ENCODE data around the gene NPHP4. TPM values are rescaled to one million over a fixed set of nuclear protein-coding genes. Genes with fewer than 3 reads are reported as not detected.

NPHP4 gene
- polyA plus RNA-seq, result 10 to 100 TPM in 1 of 4 donors, 1 to 10 TPM in 3; 1.4 to 10.0 (median 2.8) TPM
- long read RNA-seq, donor 1, result 0 reads
- long read RNA-seq, donor 2, result 0 reads
- long read RNA-seq, donor 3, partial matches to known transcripts, result 5 of 5 reads
- long read RNA-seq, donor 3, other reads (novel, unspliced or antisense), result 0 of 5 reads
- long read RNA-seq, donor 4, result 0 reads
- long read RNA-seq, donor 5, result 0 reads
- long read RNA-seq, donor 6, partial matches to known transcripts, result 5 of 5 reads
- long read RNA-seq, donor 6, other reads (novel, unspliced or antisense), result 0 of 5 reads
- long read RNA-seq, donor 7, result 0 reads
- long read RNA-seq, donor 8, result 0 reads
- long read RNA-seq, donor 9, result 0 reads
- long read RNA-seq, donor 10, partial matches to known transcripts, result 8 of 8 reads
- long read RNA-seq, donor 10, other reads (novel, unspliced or antisense), result 0 of 8 reads

GRCh38 chr1:5992026-5992813, at the start of gene NPHP4:
Gene NPHP4 (minus strand): TSS chr1:5992425. CDS start chr1:5986289, 6,136 bp downstream.
- Histone ChIP-seq H3K4me3 (ENCODE audit: low read depth in 1 of 3, low read length in 3 of 3) (peak within 1 kb of the TSS; percentile 56 to 68 (median 63)), H3K36me3 (ENCODE audit: control insufficient read depth in 3 of 3, insufficient read depth in 2 of 3, low read depth in 1 of 3, low read length in 3 of 3) (peaks cover 0 to 2% (median 0%) of the 10 kb centered on the region in 3 donors), H3K4me1 (ENCODE audit: control insufficient read depth in 3 of 3, insufficient read depth in 2 of 3, low read depth in 1 of 3, low read length in 2 of 3) (peaks cover 0 to 11% (median 4%) of the 10 kb centered on the region in 3 donors), H3K27me3 (ENCODE audit: control insufficient read depth in 3 of 3, insufficient read depth in 3 of 3, low read length in 3 of 3) (peaks cover 0 to 15% (median 0%) of the 10 kb centered on the region in 3 donors), H3K27ac (ENCODE audit: low read depth in 1 of 3, low read length in 2 of 3) (peak within 1 kb of the TSS; percentile 38 to 93 (median 74)), H3K9me3 (ENCODE audit: control insufficient read depth in 2 of 2, insufficient read depth in 1 of 2, low read depth in 1 of 2, low read length in 1 of 2) (no peaks in the 10 kb centered on the region)
- 0 to 1% (median 0%) methylated on average over 68 to 94 of the region's 94 CpGs for WGBS, 3 donors
- DNase-seq (peak; percentile 99 to 100), FAIRE-seq (peak; percentile 78)

- Histone ChIP-seq H3K4me3 (ENCODE audit: low read depth in 1 of 3, low read length in 3 of 3) (no peak overlapping the region), H3K27ac (ENCODE audit: low read depth in 1 of 3, low read length in 2 of 3) (no peak overlapping the region), H3K4me1 (ENCODE audit: control insufficient read depth in 3 of 3, insufficient read depth in 2 of 3, low read depth in 1 of 3, low read length in 2 of 3) (peaks cover 0 to 12% (median 0%) of the 10 kb centered on the region in 3 donors), H3K27me3 (ENCODE audit: control insufficient read depth in 3 of 3, insufficient read depth in 3 of 3, low read length in 3 of 3) (no peaks in the 10 kb centered on the region), H3K36me3 (ENCODE audit: control insufficient read depth in 3 of 3, insufficient read depth in 2 of 3, low read depth in 1 of 3, low read length in 3 of 3) (peaks cover 0 to 17% (median 0%) of the 10 kb centered on the region in 3 donors), H3K9me3 (ENCODE audit: control insufficient read depth in 2 of 2, insufficient read depth in 1 of 2, low read depth in 1 of 2, low read length in 1 of 2) (peaks cover 0 to 2% of the 10 kb centered on the region in 2 donors)
- 52 to 65% (median 59%) methylated on average over 20 of the region's 20 CpGs for WGBS, 3 donors
- DNase-seq, result peak in 1 of 2 donors; percentile 49
- FAIRE-seq, result no peak
Observed at GRCh38 chr1:6041432-6042062, 49.3 kb upstream of the NPHP4 start.

GRCh38 chr1:6040861-6041415, 48.7 kb upstream of the NPHP4 start:
- 86 to 91% (median 88%) methylated on average over 22 of the region's 22 CpGs for WGBS, 3 donors
- H3K27me3 ChIP-seq (ENCODE audit: control insufficient read depth in 3 of 3, insufficient read depth in 3 of 3, low read length in 3 of 3), result no peaks in the 10 kb centered on the region
- H3K9me3 ChIP-seq (ENCODE audit: control insufficient read depth in 2 of 2, insufficient read depth in 1 of 2, low read depth in 1 of 2, low read length in 1 of 2), result peaks cover 0 to 2% of the 10 kb centered on the region in 2 donors
- H3K4me1 ChIP-seq (ENCODE audit: control insufficient read depth in 3 of 3, insufficient read depth in 2 of 3, low read depth in 1 of 3, low read length in 2 of 3), result peaks cover 0 to 11% (median 0%) of the 10 kb centered on the region in 3 donors
- peaks cover 0 to 17% (median 0%) of the 10 kb centered on the region in 3 donors for H3K36me3 ChIP-seq (ENCODE audit: control insufficient read depth in 3 of 3, insufficient read depth in 2 of 3, low read depth in 1 of 3, low read length in 3 of 3)
- no peak overlapping the region for H3K27ac ChIP-seq (ENCODE audit: low read depth in 1 of 3, low read length in 2 of 3)
- FAIRE-seq (no peak), DNase-seq (no peak)
- H3K4me3 ChIP-seq (ENCODE audit: low read depth in 1 of 3, low read length in 3 of 3), result no peak overlapping the region

GRCh38 chr1:6040444-6040843, 48.2 kb upstream of the NPHP4 start:
- H3K27ac ChIP-seq (ENCODE audit: low read depth in 1 of 3, low read length in 2 of 3), result no peak overlapping the region
- FAIRE-seq (no peak), DNase-seq (no peak)
- no peak overlapping the region for H3K4me3 ChIP-seq (ENCODE audit: low read depth in 1 of 3, low read length in 3 of 3)
- no peaks in the 10 kb centered on the region for H3K9me3 ChIP-seq (ENCODE audit: control insufficient read depth in 2 of 2, insufficient read depth in 1 of 2, low read depth in 1 of 2, low read length in 1 of 2)
- peaks cover 0 to 7% (median 0%) of the 10 kb centered on the region in 3 donors for H3K4me1 ChIP-seq (ENCODE audit: control insufficient read depth in 3 of 3, insufficient read depth in 2 of 3, low read depth in 1 of 3, low read length in 2 of 3)
- H3K27me3 ChIP-seq (ENCODE audit: control insufficient read depth in 3 of 3, insufficient read depth in 3 of 3, low read length in 3 of 3), result no peaks in the 10 kb centered on the region
- peaks cover 0 to 17% (median 0%) of the 10 kb centered on the region in 3 donors for H3K36me3 ChIP-seq (ENCODE audit: control insufficient read depth in 3 of 3, insufficient read depth in 2 of 3, low read depth in 1 of 3, low read length in 3 of 3)
- WGBS, 3 donors, result 89 to 91% (median 89%) methylated on average over 15 of the region's 15 CpGs

- 83 to 87% (median 86%) methylated on average over 14 to 15 of the region's 15 CpGs for WGBS, 3 donors
- Histone ChIP-seq H3K4me1 (ENCODE audit: control insufficient read depth in 3 of 3, insufficient read depth in 2 of 3, low read depth in 1 of 3, low read length in 2 of 3) (no peaks in the 10 kb centered on the region), H3K27me3 (ENCODE audit: control insufficient read depth in 3 of 3, insufficient read depth in 3 of 3, low read length in 3 of 3) (no peaks in the 10 kb centered on the region), H3K27ac (ENCODE audit: low read depth in 1 of 3, low read length in 2 of 3) (no peak overlapping the region), H3K36me3 (ENCODE audit: control insufficient read depth in 3 of 3, insufficient read depth in 2 of 3, low read depth in 1 of 3, low read length in 3 of 3) (peaks cover 0 to 17% (median 0%) of the 10 kb centered on the region in 3 donors), H3K9me3 (ENCODE audit: control insufficient read depth in 2 of 2, insufficient read depth in 1 of 2, low read depth in 1 of 2, low read length in 1 of 2) (no peaks in the 10 kb centered on the region), H3K4me3 (ENCODE audit: low read depth in 1 of 3, low read length in 3 of 3) (no peak overlapping the region)
- no peak for DNase-seq
- FAIRE-seq, result no peak
Observed at GRCh38 chr1:6039031-6039430, 46.8 kb upstream of the NPHP4 start.

- DNase-seq, result no peak
- no peak overlapping the region for H3K4me3 ChIP-seq (ENCODE audit: low read depth in 1 of 3, low read length in 3 of 3)
- peaks cover 0 to 17% (median 0%) of the 10 kb centered on the region in 3 donors for H3K36me3 ChIP-seq (ENCODE audit: control insufficient read depth in 3 of 3, insufficient read depth in 2 of 3, low read depth in 1 of 3, low read length in 3 of 3)
- 70 to 74% (median 72%) methylated on average over 7 of the region's 7 CpGs for WGBS, 3 donors
- no peak for FAIRE-seq
- H3K9me3 ChIP-seq (ENCODE audit: control insufficient read depth in 2 of 2, insufficient read depth in 1 of 2, low read depth in 1 of 2, low read length in 1 of 2), result no peaks in the 10 kb centered on the region
- no peaks in the 10 kb centered on the region for H3K27me3 ChIP-seq (ENCODE audit: control insufficient read depth in 3 of 3, insufficient read depth in 3 of 3, low read length in 3 of 3)
- H3K27ac ChIP-seq (ENCODE audit: low read depth in 1 of 3, low read length in 2 of 3), result no peak overlapping the region
- no peaks in the 10 kb centered on the region for H3K4me1 ChIP-seq (ENCODE audit: control insufficient read depth in 3 of 3, insufficient read depth in 2 of 3, low read depth in 1 of 3, low read length in 2 of 3)
Observed at GRCh38 chr1:6038603-6039002, 46.4 kb upstream of the NPHP4 start.

GRCh38 chr1:6037338-6037762, 45.1 kb upstream of the NPHP4 start:
- DNase-seq, result no peak
- Histone ChIP-seq H3K9me3 (ENCODE audit: control insufficient read depth in 2 of 2, insufficient read depth in 1 of 2, low read depth in 1 of 2, low read length in 1 of 2) (no peaks in the 10 kb centered on the region), H3K27ac (ENCODE audit: low read depth in 1 of 3, low read length in 2 of 3) (no peak overlapping the region), H3K36me3 (ENCODE audit: control insufficient read depth in 3 of 3, insufficient read depth in 2 of 3, low read depth in 1 of 3, low read length in 3 of 3) (peaks cover 0 to 12% (median 0%) of the 10 kb centered on the region in 3 donors), H3K27me3 (ENCODE audit: control insufficient read depth in 3 of 3, insufficient read depth in 3 of 3, low read length in 3 of 3) (no peaks in the 10 kb centered on the region), H3K4me1 (ENCODE audit: control insufficient read depth in 3 of 3, insufficient read depth in 2 of 3, low read depth in 1 of 3, low read length in 2 of 3) (no peaks in the 10 kb centered on the region), H3K4me3 (ENCODE audit: low read depth in 1 of 3, low read length in 3 of 3) (no peak overlapping the region)
- FAIRE-seq, result no peak
- WGBS, 3 donors, result 37 to 59% (median 39%) methylated on average over 9 of the region's 9 CpGs

- Histone ChIP-seq H3K4me1 (ENCODE audit: control insufficient read depth in 3 of 3, insufficient read depth in 2 of 3, low read depth in 1 of 3, low read length in 2 of 3) (no peaks in the 10 kb centered on the region), H3K27me3 (ENCODE audit: control insufficient read depth in 3 of 3, insufficient read depth in 3 of 3, low read length in 3 of 3) (no peaks in the 10 kb centered on the region), H3K9me3 (ENCODE audit: control insufficient read depth in 2 of 2, insufficient read depth in 1 of 2, low read depth in 1 of 2, low read length in 1 of 2) (no peaks in the 10 kb centered on the region), H3K4me3 (ENCODE audit: low read depth in 1 of 3, low read length in 3 of 3) (no peak overlapping the region), H3K27ac (ENCODE audit: low read depth in 1 of 3, low read length in 2 of 3) (no peak overlapping the region), H3K36me3 (ENCODE audit: control insufficient read depth in 3 of 3, insufficient read depth in 2 of 3, low read depth in 1 of 3, low read length in 3 of 3) (peaks cover 0 to under 1% (median 0%) of the 10 kb centered on the region in 3 donors)
- WGBS, 3 donors, result 70 to 75% (median 73%) methylated on average over 12 of the region's 12 CpGs
- no peak for FAIRE-seq
- no peak for DNase-seq
Observed at GRCh38 chr1:6035719-6036118, 43.5 kb upstream of the NPHP4 start.

Data from small intestine (tissue), 16 donors.